ENCODE measurements around the gene GRM2.

Gene GRM2

DNA sequence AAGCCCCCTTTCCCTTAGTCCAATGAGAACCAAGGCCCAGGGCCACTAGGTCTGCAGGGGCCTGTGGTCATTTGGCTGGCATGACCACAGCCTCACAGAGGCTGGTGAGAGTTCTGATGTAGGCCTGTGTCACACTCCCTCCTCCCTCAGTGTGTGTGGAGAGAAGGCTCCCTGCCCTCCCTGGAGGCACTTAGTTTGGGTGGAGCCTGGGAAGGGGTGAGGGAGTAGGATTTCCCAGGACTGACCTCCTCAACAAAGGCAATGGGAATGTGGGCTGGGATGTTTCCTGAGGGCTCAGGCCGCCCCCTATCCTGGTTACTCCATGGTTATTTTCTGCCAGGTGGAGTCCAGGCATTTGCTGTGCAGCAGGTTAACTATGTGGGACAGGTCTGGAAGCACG is 28.2 kb upstream of the GRM2 start:
- Histone ChIP-seq H3K9me3 (replicated peaks; ENCODE audit: insufficient read depth, low read length) (no peaks in the 10 kb centered on the region), H3K4me3 (ENCODE audit: low read length) (no peak overlapping the region), H4K20me1 (ENCODE audit: insufficient read depth, low read length) (no peaks in the 10 kb centered on the region), H2AFZ (ENCODE audit: low read length) (no peak overlapping the region), H3K9ac (ENCODE audit: low read length) (no peak overlapping the region), H3K36me3 (replicated peaks; ENCODE audit: insufficient read depth, low read length) (no peaks in the 10 kb centered on the region), H3K27me3 (replicated peaks; ENCODE audit: insufficient read depth, low read length) (no peaks in the 10 kb centered on the region), H3K79me2 (ENCODE audit: low read length) (peaks cover 15% of the 10 kb centered on the region), H3K4me2 (ENCODE audit: low read depth, low read length) (no peak overlapping the region), H3K27ac (ENCODE audit: low read length) (no peak overlapping the region), H3F3A (ENCODE audit: insufficient read depth, low read length) (peaks cover 13% of the 10 kb centered on the region), H3K9me2 (replicated peaks; ENCODE audit: insufficient read depth, low read length) (no peaks in the 10 kb centered on the region), H3K4me1 (ENCODE audit: low read length) (peaks cover 17% of the 10 kb centered on the region)
- TF ChIP-seq EZH2 (optimal IDR thresholded peaks at IDR 0.05; ENCODE audit: low read depth, low read length), result no peak
- TF ChIP-seq, protein P1, sequence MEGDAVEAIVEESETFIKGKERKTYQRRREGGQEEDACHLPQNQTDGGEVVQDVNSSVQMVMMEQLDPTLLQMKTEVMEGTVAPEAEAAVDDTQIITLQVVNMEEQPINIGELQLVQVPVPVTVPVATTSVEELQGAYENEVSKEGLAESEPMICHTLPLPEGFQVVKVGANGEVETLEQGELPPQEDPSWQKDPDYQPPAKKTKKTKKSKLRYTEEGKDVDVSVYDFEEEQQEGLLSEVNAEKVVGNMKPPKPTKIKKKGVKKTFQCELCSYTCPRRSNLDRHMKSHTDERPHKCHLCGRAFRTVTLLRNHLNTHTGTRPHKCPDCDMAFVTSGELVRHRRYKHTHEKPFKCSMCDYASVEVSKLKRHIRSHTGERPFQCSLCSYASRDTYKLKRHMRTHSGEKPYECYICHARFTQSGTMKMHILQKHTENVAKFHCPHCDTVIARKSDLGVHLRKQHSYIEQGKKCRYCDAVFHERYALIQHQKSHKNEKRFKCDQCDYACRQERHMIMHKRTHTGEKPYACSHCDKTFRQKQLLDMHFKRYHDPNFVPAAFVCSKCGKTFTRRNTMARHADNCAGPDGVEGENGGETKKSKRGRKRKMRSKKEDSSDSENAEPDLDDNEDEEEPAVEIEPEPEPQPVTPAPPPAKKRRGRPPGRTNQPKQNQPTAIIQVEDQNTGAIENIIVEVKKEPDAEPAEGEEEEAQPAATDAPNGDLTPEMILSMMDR (IDR thresholded peaks at IDR 0.05; ENCODE audit: low read length), result no peak
- no peak for TF ChIP-seq EZH2phosphoT487 (IDR thresholded peaks at IDR 0.05; ENCODE audit: low read length)
- no peak for DNase-seq

GRCh38 chr3:51679318-51679717 is 27.6 kb upstream of the GRM2 start:
- Histone ChIP-seq H3K9me3 (replicated peaks; ENCODE audit: insufficient read depth, low read length) (no peaks in the 10 kb centered on the region), H3K4me1 (ENCODE audit: low read length) (peaks cover 17% of the 10 kb centered on the region), H2AFZ (ENCODE audit: low read length) (no peak overlapping the region), H3K27ac (ENCODE audit: low read length) (no peak overlapping the region), H3K9ac (ENCODE audit: low read length) (no peak overlapping the region), H3K4me2 (ENCODE audit: low read depth, low read length) (no peak overlapping the region), H3K9me2 (replicated peaks; ENCODE audit: insufficient read depth, low read length) (no peaks in the 10 kb centered on the region), H3K4me3 (ENCODE audit: low read length) (no peak overlapping the region), H3K79me2 (ENCODE audit: low read length) (peaks cover 18% of the 10 kb centered on the region), H3K27me3 (replicated peaks; ENCODE audit: insufficient read depth, low read length) (no peaks in the 10 kb centered on the region), H4K20me1 (ENCODE audit: insufficient read depth, low read length) (no peaks in the 10 kb centered on the region), H3K36me3 (replicated peaks; ENCODE audit: insufficient read depth, low read length) (no peaks in the 10 kb centered on the region), H3F3A (ENCODE audit: insufficient read depth, low read length) (peaks cover 13% of the 10 kb centered on the region)
- TF ChIP-seq, protein P1 (IDR thresholded peaks at IDR 0.05; ENCODE audit: low read length), result no peak
- TF ChIP-seq EZH2 (optimal IDR thresholded peaks at IDR 0.05; ENCODE audit: low read depth, low read length) (no peak), EZH2phosphoT487 (IDR thresholded peaks at IDR 0.05; ENCODE audit: low read length) (no peak)
- no peak for DNase-seq

DNA sequence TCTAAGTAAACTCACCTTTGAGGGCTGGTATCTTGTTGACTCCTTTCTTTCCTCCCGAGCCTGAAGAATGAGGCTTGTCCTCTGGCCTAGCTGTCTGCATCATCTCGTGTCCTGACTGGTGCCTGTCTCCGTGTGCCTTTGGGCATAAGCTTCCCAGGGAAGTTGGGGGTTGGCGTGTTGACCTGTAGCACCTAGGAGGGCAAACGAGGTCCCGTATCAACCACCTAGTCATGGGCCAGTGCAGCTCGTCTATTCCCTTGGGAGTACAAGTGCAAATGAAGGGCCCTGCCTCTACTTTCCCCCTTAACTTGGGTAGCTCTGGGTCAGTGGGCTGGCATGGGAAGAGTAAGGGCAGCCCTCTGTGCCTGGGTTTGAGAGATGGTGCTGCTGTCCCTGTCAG is 27.1 kb upstream of the GRM2 start:
- Histone ChIP-seq H3K27me3 (replicated peaks; ENCODE audit: insufficient read depth, low read length) (no peaks in the 10 kb centered on the region), H3K9me2 (replicated peaks; ENCODE audit: insufficient read depth, low read length) (no peaks in the 10 kb centered on the region), H3K79me2 (ENCODE audit: low read length) (peaks cover 18% of the 10 kb centered on the region), H4K20me1 (ENCODE audit: insufficient read depth, low read length) (no peaks in the 10 kb centered on the region), H3F3A (ENCODE audit: insufficient read depth, low read length) (peaks cover 13% of the 10 kb centered on the region), H3K36me3 (replicated peaks; ENCODE audit: insufficient read depth, low read length) (no peaks in the 10 kb centered on the region), H3K27ac (ENCODE audit: low read length) (no peak overlapping the region), H3K9me3 (replicated peaks; ENCODE audit: insufficient read depth, low read length) (no peaks in the 10 kb centered on the region), H2AFZ (ENCODE audit: low read length) (no peak overlapping the region), H3K9ac (ENCODE audit: low read length) (no peak overlapping the region), H3K4me3 (ENCODE audit: low read length) (no peak overlapping the region), H3K4me1 (ENCODE audit: low read length) (peaks cover 17% of the 10 kb centered on the region), H3K4me2 (ENCODE audit: low read depth, low read length) (no peak overlapping the region)
- TF ChIP-seq, protein P1 (IDR thresholded peaks at IDR 0.05; ENCODE audit: low read length), result no peak
- TF ChIP-seq EZH2 (optimal IDR thresholded peaks at IDR 0.05; ENCODE audit: low read depth, low read length) (no peak), EZH2phosphoT487 (IDR thresholded peaks at IDR 0.05; ENCODE audit: low read length) (no peak)
- DNase-seq, result no peak

Measured in MM.1S (cell line).